GM12801 (cell line): Measurements from ENCODE around the gene PDCD7.

Experiments
- CTCF ChIP-seq: IDR thresholded peaks from one replicate; pipeline ENCODE4 v1.5.1; 2011; ENCODE audit warnings: control low read depth; ENCODE audit not compliant: insufficient read length; ENCODE audit errors: extremely low read depth

The PDCD7 gene

GRCh38 chr15:65106011-65106590, 27.5 kb downstream of the PDCD7 start:
- TF ChIP-seq CTCF: no peak

- TF ChIP-seq CTCF: no peak
Observed at GRCh38 chr15:65105038-65105437, 28.6 kb downstream of the PDCD7 start.

GRCh38 chr15:65102912-65103311, 30.7 kb downstream of the PDCD7 start:
- TF ChIP-seq CTCF: no peak

DNA sequence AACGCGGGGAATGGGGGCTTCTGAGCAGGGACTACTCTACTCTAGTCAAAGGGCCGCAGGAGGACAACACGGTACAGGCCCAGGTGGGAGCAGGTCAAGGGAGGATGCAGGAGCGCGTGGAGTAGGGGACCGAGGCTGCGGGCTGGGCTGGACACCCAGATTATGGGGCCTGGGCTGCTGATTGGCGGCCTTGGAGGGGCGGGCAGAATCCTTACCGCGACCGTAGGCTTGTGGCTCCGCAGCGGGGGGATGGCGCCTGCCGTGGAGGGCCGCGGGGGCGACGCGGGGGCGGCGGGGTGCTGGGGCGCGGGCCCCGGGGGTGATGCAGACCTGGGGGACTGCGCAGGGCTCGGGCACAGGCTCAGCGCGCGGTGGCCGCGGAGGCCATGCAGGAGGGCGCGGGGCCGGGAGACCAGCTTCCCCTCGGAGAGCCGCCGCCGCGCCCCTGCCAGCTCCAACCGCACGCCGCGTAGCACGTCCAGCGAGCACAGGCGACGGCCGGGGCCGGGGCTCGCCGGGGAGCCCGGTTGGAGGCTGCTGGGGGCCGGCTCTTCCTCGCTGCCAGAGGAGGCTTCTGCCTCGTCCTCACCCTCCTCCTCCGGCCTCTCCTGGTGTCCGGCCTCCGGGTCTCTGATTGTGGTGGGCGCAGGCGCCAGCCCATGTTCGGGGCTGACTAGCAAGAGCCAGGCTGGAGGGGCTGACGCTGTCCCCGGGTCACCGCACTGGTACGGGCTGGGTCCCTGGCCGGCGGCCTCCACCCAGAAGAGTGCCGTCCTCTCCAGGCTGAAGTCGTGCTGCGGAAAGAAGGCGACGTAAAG, 31.5 kb downstream of the PDCD7 start:
- no peak for TF ChIP-seq CTCF

DNA sequence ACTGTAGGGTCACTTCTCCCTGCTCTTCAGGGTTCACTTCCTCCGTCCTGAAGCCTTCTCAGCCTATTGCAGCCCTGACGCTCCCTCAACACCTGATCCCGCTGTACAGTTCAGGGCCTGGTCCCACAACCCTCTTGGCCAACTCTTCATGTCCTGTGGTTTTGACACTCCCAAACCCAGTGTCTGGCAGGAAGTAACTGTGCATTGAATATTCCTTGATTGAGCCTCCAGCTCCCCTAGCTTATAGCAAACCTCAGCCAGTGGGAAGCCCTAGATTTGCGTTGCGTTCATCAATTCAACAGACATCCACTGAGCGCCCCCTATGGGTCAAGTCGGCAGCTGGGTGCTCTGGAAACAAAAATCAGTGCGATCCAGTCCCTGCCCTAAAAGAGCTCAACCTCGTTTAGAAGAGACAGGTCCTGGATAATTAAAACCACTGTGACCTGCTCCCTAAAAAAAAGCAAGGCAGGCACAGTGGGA, 32.2 kb downstream of the PDCD7 start:
- no peak for TF ChIP-seq CTCF

DNA sequence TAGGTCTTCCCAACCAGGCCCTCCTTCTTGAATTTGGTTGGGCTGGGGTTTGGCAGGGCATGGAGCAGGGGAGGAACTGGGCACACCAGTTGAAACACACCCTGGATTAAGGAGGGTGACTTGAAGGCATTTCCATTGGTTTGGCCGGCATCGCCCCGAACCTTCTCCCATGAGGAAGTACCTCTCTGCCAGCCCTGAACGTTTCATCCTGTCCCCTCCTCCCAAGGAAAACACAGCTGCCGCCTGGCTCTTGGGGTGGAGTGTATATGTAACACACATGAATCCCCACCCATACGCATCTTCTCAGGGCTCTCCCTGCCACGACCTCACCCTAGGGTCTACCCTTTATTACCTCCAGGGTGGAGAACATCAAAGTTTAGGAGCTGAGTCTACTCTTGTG, 33.2 kb downstream of the PDCD7 start:
- no peak for TF ChIP-seq CTCF

DNA sequence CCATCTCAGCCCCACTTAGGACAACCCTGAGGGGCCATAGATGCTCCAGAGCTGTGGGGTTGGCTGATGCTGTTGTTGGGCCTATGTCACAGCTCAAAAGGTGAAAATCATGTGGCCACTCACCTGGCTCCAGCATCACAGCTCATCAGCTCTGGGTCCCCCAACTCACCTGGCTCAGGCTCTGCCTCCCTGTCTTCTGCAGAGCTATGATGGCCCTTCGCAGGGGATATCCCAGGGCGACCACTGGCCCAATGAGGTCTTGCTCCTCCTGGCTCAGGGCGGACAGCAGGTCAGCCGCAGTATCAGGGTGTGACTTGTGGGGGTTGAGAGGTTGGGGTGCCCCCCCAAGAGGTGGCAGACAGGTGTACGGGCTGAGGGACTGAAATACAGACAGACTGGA, 34.3 kb downstream of the PDCD7 start:
- no peak for TF ChIP-seq CTCF
